Measurements from ENCODE around the gene ABTB1.

GRCh38 chr3:127706312-127706711 is 33.6 kb downstream of the ABTB1 start:
- TF ChIP-seq RCOR1 (IDR thresholded peaks at IDR 0.05; ENCODE audit: low read length) (no peak), CHD2 (IDR thresholded peaks at IDR 0.05; ENCODE audit: low read length, partially characterized antibody) (no peak), RFX5 (IDR thresholded peaks at IDR 0.05; ENCODE audit: low read length) (no peak), GABPA (IDR thresholded peaks at IDR 0.05; ENCODE audit: low read depth) (no peak), ZBTB33 (IDR thresholded peaks at IDR 0.05; ENCODE audit: borderline replicate concordance, low read depth) (no peak), CTCF (IDR thresholded peaks at IDR 0.05) (no peak), SIN3A (IDR thresholded peaks at IDR 0.05; ENCODE audit: borderline replicate concordance, low read depth, low read length) (no peak)
